GM12878 (cell line): ENCODE data around the gene MYADM. TPM values are rescaled to one million over a fixed set of nuclear protein-coding genes. Genes with fewer than 3 reads are reported as not detected.

Experiments used
- ATAC-seq: fragments of 200-7000 bp; cut with Tn5 transposase; 3 replicates; pipeline ENCODE4 v1.9.1; 2020; ENCODE audit warnings: mild to moderate bottlenecking, moderate library complexity
- BruUV-seq: library from RNA; stranded (reverse); fragments of 400-500 nt; replicated peaks from 2 replicates; lab custom pipeline; 2021; lab: Mats Ljungman, UMichigan
- CTCF ChIA-PET: fragments of 300-600 bp; sonication (Branson Sonifier 250); formaldehyde crosslinking; extraction: SDS; loops from one replicate; lab custom pipeline; 2021; ENCODE audit warnings: inconsistent platforms; lab: Yijun Ruan, JAX
- POLR2A ChIA-PET: fragments of 350-600 bp; formaldehyde crosslinking; extraction: SDS; loops from one replicate; lab custom pipeline; 2021; ENCODE audit warnings: inconsistent platforms; lab: Charles Lee
- RAD21 ChIA-PET: fragments of 300-600 bp; sonication (Branson Sonifier 250); formaldehyde crosslinking; loops from one replicate; lab custom pipeline; 2023; ENCODE audit warnings: antibody characterized with exemption; ENCODE audit not compliant: unreplicated experiment; lab: Charles Lee
- SMC1A ChIA-PET: fragments of 300-600 bp; sonication (Branson Sonifier 250); formaldehyde crosslinking; loops from one replicate; lab custom pipeline; 2023; ENCODE audit not compliant: unreplicated experiment, uncharacterized antibody; lab: Charles Lee
- DNase-seq: peaks from one replicate; pipeline ENCODE4 v3.0.0-alpha.2; 2011; ENCODE audit warnings: low read depth, low spot score
- FAIRE-seq: peaks from 3 replicates; lab custom pipeline; 2011; peaks lifted over from hg19 to GRCh38; lab: Jason Lieb, UNC
- H2AFZ ChIP-seq: 2 replicates; pipeline ENCODE4 v1.6.0; 2011; ENCODE audit warnings: low read depth, low read length, control low read depth; ENCODE audit not compliant: control insufficient read depth
- H3K27ac ChIP-seq: 2 replicates; pipeline ENCODE4 v1.5.1; 2011; ENCODE audit warnings: control low read depth; ENCODE audit not compliant: control insufficient read depth, insufficient read depth
- H3K27me3 ChIP-seq, 2 experiments: replicated peaks in 1 of 2; 2 replicates each; pipeline versions ENCODE4 v1.6.0 to v1.6.1; 2011; ENCODE audit warnings: low read length in 1 of 2; ENCODE audit not compliant: control insufficient read depth in 2 of 2, insufficient read depth in 2 of 2
- H3K36me3 ChIP-seq, 2 experiments: 2 replicates each; pipeline ENCODE4 v1.5.1; 2011; ENCODE audit warnings: low read length in 1 of 2; ENCODE audit not compliant: control insufficient read depth in 2 of 2, insufficient read depth in 2 of 2
- H3K4me1 ChIP-seq: 2 replicates; pipeline ENCODE4 v1.6.1; 2011; ENCODE audit warnings: mild to moderate bottlenecking, low read length, moderate library complexity, mixed read lengths; ENCODE audit not compliant: control insufficient read depth, insufficient read depth
- H3K4me2 ChIP-seq: 2 replicates; pipeline ENCODE4 v1.6.0; 2011; ENCODE audit warnings: control low read depth; ENCODE audit not compliant: control insufficient read depth, insufficient read depth
- H3K4me3 ChIP-seq: fragments of 200-600 bp; sonication (generic); 2 replicates; pipeline ENCODE4 v1.5.1; 2016
- H3K79me2 ChIP-seq: 2 replicates; pipeline ENCODE4 v1.6.0; 2011; ENCODE audit warnings: low read length; ENCODE audit not compliant: control insufficient read depth, insufficient read depth
- H3K9ac ChIP-seq: 2 replicates; pipeline ENCODE4 v1.8.0; 2011; ENCODE audit warnings: low read length, control low read depth, mixed read lengths; ENCODE audit not compliant: control insufficient read depth, insufficient read depth
- H3K9me3 ChIP-seq: replicated peaks from 3 replicates; pipeline ENCODE4 v1.5.1; 2011; ENCODE audit warnings: mild to moderate bottlenecking, low read length; ENCODE audit not compliant: control insufficient read depth, insufficient read depth
- H4K20me1 ChIP-seq: 2 replicates; pipeline ENCODE4 v1.6.0; 2011; ENCODE audit not compliant: control insufficient read depth, insufficient read depth
- BRCA1 ChIP-seq: IDR thresholded peaks from 2 replicates; pipeline ENCODE4 v1.6.1; 2011; ENCODE audit warnings: low read depth, low read length, improper control_type of control experiment
- CREM ChIP-seq: IDR thresholded peaks from 2 replicates; pipeline ENCODE4 v1.6.1; 2014; ENCODE audit warnings: antibody characterized with exemption, low read depth
- ETV6 ChIP-seq, 2 experiments: fragments of 450-650 bp in 1 of 2; IDR thresholded peaks in 1 of 2; conservative IDR thresholded peaks in 1 of 2; 2 replicates each; pipeline ENCODE4 v1.6.1; 2014; ENCODE audit warnings: antibody characterized with exemption in 1 of 2, borderline replicate concordance in 1 of 2, low read depth in 1 of 2, mild to moderate bottlenecking in 1 of 2, moderate library complexity in 1 of 2
- NBN ChIP-seq: fragments of 450-650 bp; IDR thresholded peaks from 2 replicates; pipeline ENCODE4 v1.6.1; 2016
- PAX5 ChIP-seq: IDR thresholded peaks from 2 replicates; pipeline ENCODE4 v1.6.1; 2011; ENCODE audit warnings: low read depth, low read length, borderline replicate concordance
- SREBF2 ChIP-seq: IDR thresholded peaks from 2 replicates; pipeline ENCODE4 v1.6.1; 2012; ENCODE audit warnings: mild to moderate bottlenecking, low read length
- ZBED1 ChIP-seq: IDR thresholded peaks from 2 replicates; pipeline ENCODE4 v1.6.1; 2016; ENCODE audit warnings: borderline replicate concordance
- ZNF384 ChIP-seq: IDR thresholded peaks from 2 replicates; pipeline ENCODE4 v1.6.1; 2012; ENCODE audit warnings: low read depth, mild to moderate bottlenecking, low read length, improper control_type of control experiment, borderline replicate concordance
- ZNF622 ChIP-seq: fragments of 450-650 bp; IDR thresholded peaks from 2 replicates; pipeline ENCODE4 v1.6.1; 2017; ENCODE audit warnings: mild to moderate bottlenecking, inconsistent platforms
- ZSCAN29 ChIP-seq: fragments of 450-650 bp; IDR thresholded peaks from 2 replicates; pipeline ENCODE4 v1.6.1; 2017; ENCODE audit warnings: mild to moderate bottlenecking, moderate library complexity
- WGBS: methylation state at CpG from one replicate; pipeline ENCODE4 v1.1.6; 2016; ENCODE audit warnings: low lambda C conversion rate; ENCODE audit not compliant: insufficient replicate concordance, insufficient coverage; ENCODE audit errors: missing lambda C conversion rate; 5-methylcytosine and 5-hydroxymethylcytosine counted together
- in situ Hi-C: fragments of 300-500 bp; cut with MboI; formaldehyde crosslinking; loops from 9 replicates; pipeline ENCODE4 v1.14.3; 2018; ENCODE audit warnings: mixed read lengths
- intact Hi-C: fragments of 100-400 bp; cut with micrococcal nuclease; formaldehyde crosslinking; loops from one replicate; pipeline ENCODE4 v1.14.2; 2022; ENCODE audit not compliant: unreplicated experiment
- polyA plus RNA-seq, 11 experiments: library from polyadenylated mRNA; depleted of rRNA in 4 of 11; unstranded in 6 of 11; stranded (reverse) in 5 of 11; fragments of >200 nt; fragmentation: Nextera tagmentation in 4 of 11; fragmentation: Illumina TruSeq in 1 of 11; extraction: Ambion mirVana in 4 of 11; extraction: Trizol in 1 of 11; gene quantifications; 1 replicate in 1 of 11; 2 replicates in 10 of 11; pipeline versions ENCODE4 v1.2.1 to v1.2.3, GENCODE V29; 2011 to 2016; ENCODE audit warnings: inconsistent platforms in 2 of 11, missing spikeins in 2 of 11, low read depth in 1 of 11
- total RNA-seq, 4 experiments: library from RNA; depleted of rRNA in 3 of 4; stranded (reverse); fragments of >200 nt in 3 of 4; fragmentation: Illumina TruSeq in 1 of 4; extraction: Trizol in 1 of 4; gene quantifications; 2 replicates each; pipeline versions ENCODE4 v1.2.1 to v1.2.3, GENCODE V29; 2013 to 2021
- TF ChIP-seq, protein P1 (sequence below): fragments of 450-650 bp; conservative IDR thresholded peaks from 2 replicates; pipeline ENCODE4 v1.6.1; 2017; ENCODE audit warnings: mild to moderate bottlenecking, moderate library complexity
- TF ChIP-seq, protein P2 (sequence below): fragments of 450-650 bp; IDR thresholded peaks from 2 replicates; pipeline ENCODE4 v1.6.1; 2017; ENCODE audit warnings: antibody characterized with exemption, mild to moderate bottlenecking, moderate library complexity
- TF ChIP-seq, protein P3 (sequence below): fragments of 450-650 bp; IDR thresholded peaks from 2 replicates; pipeline ENCODE4 v1.6.1; 2017; ENCODE audit warnings: mild to moderate bottlenecking, moderate library complexity

Gene MYADM
- total and polyA plus RNA-seq, 10 of the 15 experiments (the other 5 are each of a cell fraction or from before 2014, with no cell fraction given) = 0.04 to 0.46 (median 0.10) TPM

DNA sequence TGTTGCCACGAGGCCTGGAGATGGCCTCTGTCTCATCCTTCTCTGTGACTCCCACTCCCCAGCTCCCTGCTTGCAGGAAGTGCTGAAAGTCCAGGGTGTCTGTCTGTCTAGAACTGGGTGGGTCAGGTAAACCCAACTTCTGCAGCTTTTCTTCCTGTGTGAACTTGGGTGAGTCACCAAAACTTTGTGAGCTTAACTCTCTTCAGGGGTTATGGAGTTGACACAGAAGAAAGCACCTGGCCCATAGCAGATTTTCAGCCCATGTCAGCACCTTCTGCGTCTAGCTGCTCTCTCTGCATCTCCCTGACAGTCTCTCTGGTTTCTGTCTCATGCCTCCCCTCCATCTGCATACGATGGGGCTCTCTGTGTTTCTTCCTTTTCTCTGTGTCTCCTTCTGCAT lies 37.2 kb downstream of the MYADM start (continued):
- TF ChIP-seq, protein P1, sequence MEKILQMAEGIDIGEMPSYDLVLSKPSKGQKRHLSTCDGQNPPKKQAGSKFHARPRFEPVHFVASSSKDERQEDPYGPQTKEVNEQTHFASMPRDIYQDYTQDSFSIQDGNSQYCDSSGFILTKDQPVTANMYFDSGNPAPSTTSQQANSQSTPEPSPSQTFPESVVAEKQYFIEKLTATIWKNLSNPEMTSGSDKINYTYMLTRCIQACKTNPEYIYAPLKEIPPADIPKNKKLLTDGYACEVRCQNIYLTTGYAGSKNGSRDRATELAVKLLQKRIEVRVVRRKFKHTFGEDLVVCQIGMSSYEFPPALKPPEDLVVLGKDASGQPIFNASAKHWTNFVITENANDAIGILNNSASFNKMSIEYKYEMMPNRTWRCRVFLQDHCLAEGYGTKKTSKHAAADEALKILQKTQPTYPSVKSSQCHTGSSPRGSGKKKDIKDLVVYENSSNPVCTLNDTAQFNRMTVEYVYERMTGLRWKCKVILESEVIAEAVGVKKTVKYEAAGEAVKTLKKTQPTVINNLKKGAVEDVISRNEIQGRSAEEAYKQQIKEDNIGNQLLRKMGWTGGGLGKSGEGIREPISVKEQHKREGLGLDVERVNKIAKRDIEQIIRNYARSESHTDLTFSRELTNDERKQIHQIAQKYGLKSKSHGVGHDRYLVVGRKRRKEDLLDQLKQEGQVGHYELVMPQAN = no peak
- TF ChIP-seq, protein P2, sequence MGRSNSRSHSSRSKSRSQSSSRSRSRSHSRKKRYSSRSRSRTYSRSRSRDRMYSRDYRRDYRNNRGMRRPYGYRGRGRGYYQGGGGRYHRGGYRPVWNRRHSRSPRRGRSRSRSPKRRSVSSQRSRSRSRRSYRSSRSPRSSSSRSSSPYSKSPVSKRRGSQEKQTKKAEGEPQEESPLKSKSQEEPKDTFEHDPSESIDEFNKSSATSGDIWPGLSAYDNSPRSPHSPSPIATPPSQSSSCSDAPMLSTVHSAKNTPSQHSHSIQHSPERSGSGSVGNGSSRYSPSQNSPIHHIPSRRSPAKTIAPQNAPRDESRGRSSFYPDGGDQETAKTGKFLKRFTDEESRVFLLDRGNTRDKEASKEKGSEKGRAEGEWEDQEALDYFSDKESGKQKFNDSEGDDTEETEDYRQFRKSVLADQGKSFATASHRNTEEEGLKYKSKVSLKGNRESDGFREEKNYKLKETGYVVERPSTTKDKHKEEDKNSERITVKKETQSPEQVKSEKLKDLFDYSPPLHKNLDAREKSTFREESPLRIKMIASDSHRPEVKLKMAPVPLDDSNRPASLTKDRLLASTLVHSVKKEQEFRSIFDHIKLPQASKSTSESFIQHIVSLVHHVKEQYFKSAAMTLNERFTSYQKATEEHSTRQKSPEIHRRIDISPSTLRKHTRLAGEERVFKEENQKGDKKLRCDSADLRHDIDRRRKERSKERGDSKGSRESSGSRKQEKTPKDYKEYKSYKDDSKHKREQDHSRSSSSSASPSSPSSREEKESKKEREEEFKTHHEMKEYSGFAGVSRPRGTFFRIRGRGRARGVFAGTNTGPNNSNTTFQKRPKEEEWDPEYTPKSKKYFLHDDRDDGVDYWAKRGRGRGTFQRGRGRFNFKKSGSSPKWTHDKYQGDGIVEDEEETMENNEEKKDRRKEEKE = no peak
- TF ChIP-seq ZSCAN29 = no peak

DNA sequence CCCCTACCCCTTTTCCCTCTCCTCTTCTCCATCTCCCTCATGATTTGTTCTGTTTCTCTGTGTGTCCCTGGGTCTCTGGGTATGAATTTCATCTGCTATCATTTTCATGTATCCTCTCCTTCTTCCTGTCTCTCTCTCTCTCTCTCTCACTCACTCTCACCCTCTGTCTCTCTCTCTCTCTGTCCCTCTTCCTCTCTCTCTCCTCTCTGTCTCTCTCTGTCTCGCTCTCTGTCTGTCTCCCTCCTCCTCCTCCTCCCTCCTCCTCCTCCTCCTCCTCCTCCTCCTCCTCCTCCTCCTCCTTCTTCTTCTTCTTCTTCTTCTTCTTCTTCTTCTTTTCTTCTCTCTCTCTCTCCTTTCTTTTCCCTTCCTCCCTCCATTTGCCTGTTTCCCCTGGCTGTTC lies 38.1 kb downstream of the MYADM start:
- CTCF ChIA-PET = interaction anchor here (1.3 kb wide), 1 partner anchor 126 kb away, joined by 4 read pairs; no protein-coding TSS in a partner anchor
- DNase-seq = no peak
- RAD21 ChIA-PET = no interaction called here
- FAIRE-seq = no peak
- Histone ChIP-seq H4K20me1 (no peaks in the 10 kb centered on the region), H3K36me3 (no peaks in the 10 kb centered on the region), H3K4me2 (no peak overlapping the region), H3K79me2 (no peaks in the 10 kb centered on the region), H3K9ac (no peak overlapping the region), H3K27me3 (no peaks in the 10 kb centered on the region), H3K4me3 (no peak overlapping the region), H3K9me3 (no peaks in the 10 kb centered on the region; the same call in 2 of the 3 replicates), H2AFZ (no peak overlapping the region), H3K4me1 (no peaks in the 10 kb centered on the region), H3K27ac (no peak overlapping the region)
- intact Hi-C loops (no loop called here), in situ Hi-C loops (no loop called here)
- ATAC-seq = no peak
- no TSS peak for BruUV-seq
- no peak for TF ChIP-seq ZBED1
- no peak for TF ChIP-seq ETV6 (conservative IDR thresholded peaks at IDR 0.05 in 1 of 2, IDR thresholded peaks at IDR 0.05 in 1 of 2; ENCODE audit: borderline replicate concordance in 1 of 2, low read depth in 1 of 2)
- TF ChIP-seq PAX5 = no peak
- no peak for TF ChIP-seq ZNF384
- TF ChIP-seq SREBF2 = no peak
- TF ChIP-seq, protein P3, sequence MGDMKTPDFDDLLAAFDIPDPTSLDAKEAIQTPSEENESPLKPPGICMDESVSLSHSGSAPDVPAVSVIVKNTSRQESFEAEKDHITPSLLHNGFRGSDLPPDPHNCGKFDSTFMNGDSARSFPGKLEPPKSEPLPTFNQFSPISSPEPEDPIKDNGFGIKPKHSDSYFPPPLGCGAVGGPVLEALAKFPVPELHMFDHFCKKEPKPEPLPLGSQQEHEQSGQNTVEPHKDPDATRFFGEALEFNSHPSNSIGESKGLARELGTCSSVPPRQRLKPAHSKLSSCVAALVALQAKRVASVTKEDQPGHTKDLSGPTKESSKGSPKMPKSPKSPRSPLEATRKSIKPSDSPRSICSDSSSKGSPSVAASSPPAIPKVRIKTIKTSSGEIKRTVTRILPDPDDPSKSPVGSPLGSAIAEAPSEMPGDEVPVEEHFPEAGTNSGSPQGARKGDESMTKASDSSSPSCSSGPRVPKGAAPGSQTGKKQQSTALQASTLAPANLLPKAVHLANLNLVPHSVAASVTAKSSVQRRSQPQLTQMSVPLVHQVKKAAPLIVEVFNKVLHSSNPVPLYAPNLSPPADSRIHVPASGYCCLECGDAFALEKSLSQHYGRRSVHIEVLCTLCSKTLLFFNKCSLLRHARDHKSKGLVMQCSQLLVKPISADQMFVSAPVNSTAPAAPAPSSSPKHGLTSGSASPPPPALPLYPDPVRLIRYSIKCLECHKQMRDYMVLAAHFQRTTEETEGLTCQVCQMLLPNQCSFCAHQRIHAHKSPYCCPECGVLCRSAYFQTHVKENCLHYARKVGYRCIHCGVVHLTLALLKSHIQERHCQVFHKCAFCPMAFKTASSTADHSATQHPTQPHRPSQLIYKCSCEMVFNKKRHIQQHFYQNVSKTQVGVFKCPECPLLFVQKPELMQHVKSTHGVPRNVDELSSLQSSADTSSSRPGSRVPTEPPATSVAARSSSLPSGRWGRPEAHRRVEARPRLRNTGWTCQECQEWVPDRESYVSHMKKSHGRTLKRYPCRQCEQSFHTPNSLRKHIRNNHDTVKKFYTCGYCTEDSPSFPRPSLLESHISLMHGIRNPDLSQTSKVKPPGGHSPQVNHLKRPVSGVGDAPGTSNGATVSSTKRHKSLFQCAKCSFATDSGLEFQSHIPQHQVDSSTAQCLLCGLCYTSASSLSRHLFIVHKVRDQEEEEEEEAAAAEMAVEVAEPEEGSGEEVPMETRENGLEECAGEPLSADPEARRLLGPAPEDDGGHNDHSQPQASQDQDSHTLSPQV = no peak
- no peak for TF ChIP-seq NBN
- no peak for TF ChIP-seq CREM
- no peak for TF ChIP-seq BRCA1
- no peak for TF ChIP-seq ZNF622
- 10% methylated on average over 1 of the region's 1 CpG for WGBS
- POLR2A ChIA-PET = no interaction called here
- SMC1A ChIA-PET = no interaction called here
